IMR-90 (cell line): Measurements from ENCODE around the gene DCHS2.

ENCODE experiments used
- BHLHE40 ChIP-seq: fragments of 150-350 bp; IDR thresholded peaks from 2 replicates; pipeline ENCODE4 v1.6.1; 2016; ENCODE audit warnings: mild to moderate bottlenecking, low read depth, low read length
- CEBPB ChIP-seq: IDR thresholded peaks from 2 replicates; pipeline ENCODE4 v1.6.1; 2012; ENCODE audit warnings: low read depth, low read length, improper control_type of control experiment
- CHD1 ChIP-seq: IDR thresholded peaks from 2 replicates; pipeline ENCODE4 v1.6.1; 2012; ENCODE audit warnings: low read depth, low read length, improper control_type of control experiment
- CTCF ChIP-seq: conservative IDR thresholded peaks from 2 replicates; pipeline ENCODE4 v1.5.1; 2012; ENCODE audit warnings: mild to moderate bottlenecking, low read depth, low read length, improper control_type of control experiment
- ELK1 ChIP-seq: fragments of 150-350 bp; IDR thresholded peaks from 2 replicates; pipeline ENCODE4 v1.6.1; 2016; ENCODE audit warnings: low read depth, mild to moderate bottlenecking, low read length, moderate library complexity, borderline replicate concordance
- FOS ChIP-seq: fragments of 150-350 bp; IDR thresholded peaks from 2 replicates; pipeline ENCODE4 v1.6.1; 2016; ENCODE audit warnings: low read depth, low read length
- MAZ ChIP-seq: IDR thresholded peaks from 2 replicates; pipeline ENCODE4 v1.6.1; 2012; ENCODE audit warnings: low read depth, mild to moderate bottlenecking, low read length, improper control_type of control experiment, moderate library complexity, borderline replicate concordance
- MXI1 ChIP-seq: IDR thresholded peaks from 2 replicates; pipeline ENCODE4 v1.6.1; 2012; ENCODE audit warnings: low read depth, mild to moderate bottlenecking, low read length, moderate library complexity, borderline replicate concordance
- NFE2L2 ChIP-seq: fragments of 150-350 bp; IDR thresholded peaks from 2 replicates; pipeline ENCODE4 v1.6.1; 2016; ENCODE audit warnings: low read depth, mild to moderate bottlenecking, low read length
- POLR2A ChIP-seq: IDR thresholded peaks from 2 replicates; pipeline ENCODE4 v1.6.1; 2012; ENCODE audit warnings: mild to moderate bottlenecking, low read depth, low read length
- RCOR1 ChIP-seq: IDR thresholded peaks from 2 replicates; pipeline ENCODE4 v1.6.1; 2012; ENCODE audit warnings: mild to moderate bottlenecking, low read length, improper control_type of control experiment; ENCODE audit not compliant: insufficient replicate concordance
- RFX5 ChIP-seq: IDR thresholded peaks from 2 replicates; pipeline ENCODE4 v1.8.0; 2012; ENCODE audit warnings: low read depth, mild to moderate bottlenecking, low read length, moderate library complexity
- USF2 ChIP-seq: fragments of 150-350 bp; IDR thresholded peaks from 2 replicates; pipeline ENCODE4 v1.6.1; 2017; ENCODE audit warnings: mild to moderate bottlenecking, antibody characterized with exemption, low read length, low read depth

GRCh38 chr4:154450966-154451365 is 40.6 kb downstream of the DCHS2 start:
- no peak for TF ChIP-seq CTCF
- TF ChIP-seq CHD1, result no peak
- no peak for TF ChIP-seq POLR2A
- TF ChIP-seq FOS, result no peak
- no peak for TF ChIP-seq RCOR1
- TF ChIP-seq ELK1, result no peak
- TF ChIP-seq NFE2L2, result no peak
- no peak for TF ChIP-seq RFX5
- TF ChIP-seq USF2, result no peak
- no peak for TF ChIP-seq BHLHE40
- TF ChIP-seq MXI1, result no peak
- no peak for TF ChIP-seq CEBPB
- no peak for TF ChIP-seq MAZ
